OCI-M1 (cell line): Measurements from ENCODE around the gene WLS.
"Not testable (repeated sequence)": the region's sequence is repeated elsewhere in the genome, so short reads cannot be mapped to it uniquely, and the experiment has no call there.

Source experiments
- DNase-seq: peaks from one replicate; lab custom pipeline; 2025; lab: John Stamatoyannopoulos, UW

Gene WLS

DNA sequence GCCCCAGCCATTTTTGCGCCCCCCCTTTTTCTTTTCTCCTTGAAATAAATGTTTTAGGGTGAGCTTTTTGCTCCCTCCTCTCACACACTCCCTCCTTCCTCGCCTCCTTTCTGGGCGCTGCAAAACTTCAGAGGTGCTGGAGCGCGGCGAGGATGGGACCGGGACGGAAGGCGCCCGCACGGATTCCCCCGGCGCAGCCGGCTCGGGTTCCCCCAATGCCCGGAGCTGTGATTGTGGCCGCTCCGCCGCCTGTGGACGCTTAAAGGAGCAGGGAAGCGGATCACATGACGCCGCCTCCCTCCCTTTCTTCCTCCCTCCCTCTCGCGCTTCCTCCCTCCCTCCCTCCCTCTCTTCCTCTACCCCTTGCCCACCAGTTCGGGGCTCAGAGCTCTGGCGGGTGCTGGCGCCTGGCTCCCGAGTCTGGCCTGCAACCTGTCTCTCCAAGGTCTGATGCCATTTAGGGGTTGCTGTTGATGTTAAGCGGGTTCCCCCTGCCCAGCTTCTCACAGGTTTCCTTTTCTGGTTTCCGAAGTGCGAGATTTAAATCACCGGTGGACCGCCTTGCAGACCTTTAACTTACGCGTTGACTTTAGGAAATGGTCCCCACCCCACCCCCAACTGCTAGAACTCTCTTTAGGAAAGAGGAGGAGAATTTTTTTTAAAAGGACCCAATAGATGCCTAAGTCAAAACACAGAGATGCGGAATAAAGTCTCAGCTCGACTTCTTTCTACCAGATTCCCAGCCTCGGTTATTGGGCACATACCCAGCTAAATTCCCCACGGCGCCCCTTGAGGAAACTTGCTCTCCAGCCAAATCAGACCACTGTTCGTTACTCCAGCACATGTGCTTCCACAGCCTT, at the start of gene WLS:
Gene WLS, minus strand, starts transcription at position 235 of the 860 bp plus-strand sequence. Its CDS starts 224 bp downstream, at position 11.
- DNase-seq = no peak

DNA sequence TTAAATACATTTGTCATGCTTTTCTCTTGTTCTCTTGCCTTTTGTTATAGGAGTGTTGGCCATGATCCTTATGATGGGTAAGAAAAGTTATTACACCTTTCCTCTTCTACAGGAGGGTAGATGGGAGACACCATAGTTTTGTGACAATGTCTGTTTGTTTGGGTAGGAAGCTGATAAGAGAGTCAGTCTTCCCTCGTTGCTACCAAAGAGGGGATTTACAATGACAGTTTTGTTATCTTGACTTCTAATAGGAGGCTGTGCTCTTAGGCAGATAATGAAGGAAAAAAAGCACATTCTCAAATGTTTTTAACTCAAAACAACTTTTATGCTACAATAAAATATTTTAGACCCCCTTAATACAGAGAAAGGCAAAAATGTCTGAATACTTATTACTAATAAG, 48.0 kb upstream of the WLS start:
- DNase-seq = peak; percentile 37

DNA sequence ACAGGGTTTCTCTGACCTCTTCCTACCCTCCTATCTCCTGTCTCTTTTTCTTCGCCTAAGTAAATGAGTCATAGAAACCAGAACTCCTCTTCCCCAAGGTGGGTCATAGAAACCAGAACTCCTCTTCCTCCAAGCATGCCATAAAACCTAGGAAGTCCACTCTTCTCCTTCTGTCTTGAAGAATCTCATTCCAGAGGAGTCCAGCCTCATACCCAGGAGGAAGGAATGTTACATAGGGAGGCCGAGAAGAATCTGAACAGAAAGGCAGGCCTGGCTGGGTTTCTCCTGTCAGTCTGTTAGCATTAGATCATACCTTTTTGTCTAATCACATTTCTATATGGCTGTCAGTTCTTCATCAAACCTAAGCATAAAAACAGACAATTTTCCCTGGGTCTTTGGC, 47.5 kb upstream of the WLS start:
- no peak for DNase-seq

DNA sequence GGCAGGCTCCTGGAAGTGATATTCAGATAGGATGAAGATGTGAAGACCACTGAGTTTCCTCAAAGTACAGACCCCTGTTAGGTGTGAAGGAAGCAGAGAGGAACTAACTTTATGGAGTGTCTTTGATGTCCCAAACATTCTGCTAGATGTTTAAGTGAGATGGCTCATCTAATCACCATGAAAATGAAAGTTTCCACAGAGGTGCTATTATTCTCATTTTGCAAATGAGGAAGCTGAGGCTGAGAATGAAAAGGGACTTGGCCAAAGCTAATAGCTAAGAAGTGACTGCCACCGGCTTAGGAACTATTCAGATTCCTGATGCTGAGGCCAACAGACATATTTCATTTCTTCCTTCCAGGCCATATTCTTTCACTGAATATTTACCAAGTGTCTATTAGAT, 45.9 kb upstream of the WLS start:
- DNase-seq = no peak

DNA sequence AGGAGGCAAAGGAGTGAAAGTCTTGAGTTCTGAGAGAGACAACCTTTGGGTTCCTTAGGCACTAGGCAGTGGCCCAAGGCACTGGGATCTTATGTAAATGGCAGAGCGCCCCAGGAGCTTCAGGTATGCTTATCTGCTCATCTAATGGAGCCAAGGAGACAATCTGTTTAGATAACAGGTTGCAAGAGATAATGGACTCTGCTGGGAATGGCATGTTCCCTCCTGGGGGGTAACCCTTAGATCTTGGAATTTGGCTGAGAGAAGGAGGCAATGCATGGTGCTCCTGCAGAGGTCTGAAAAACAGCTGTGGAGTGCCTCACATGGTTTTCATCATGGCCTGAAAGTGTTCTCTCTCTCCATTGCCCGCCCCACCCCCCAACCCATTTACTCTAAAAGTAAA, 44.1 kb upstream of the WLS start:
- no peak for DNase-seq

DNA sequence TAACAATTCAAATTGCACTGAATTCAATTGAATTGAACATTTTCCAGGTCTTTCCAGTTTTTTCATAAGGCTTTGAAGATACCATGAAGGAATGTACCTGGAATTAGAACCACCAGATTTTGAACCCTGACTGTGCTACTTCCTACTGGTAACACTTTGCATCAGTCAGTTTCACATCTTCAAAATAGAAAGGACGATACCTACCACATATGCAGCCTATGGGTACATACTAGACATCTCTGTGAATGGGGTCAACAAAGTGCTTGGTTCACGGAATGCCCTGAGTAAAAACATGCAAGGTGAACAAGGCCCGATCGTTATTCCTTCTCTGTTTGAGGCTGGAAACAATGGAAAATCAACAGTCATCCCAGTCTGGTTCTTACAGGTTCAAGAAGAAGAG, 41.2 kb upstream of the WLS start:
- no peak for DNase-seq

DNA sequence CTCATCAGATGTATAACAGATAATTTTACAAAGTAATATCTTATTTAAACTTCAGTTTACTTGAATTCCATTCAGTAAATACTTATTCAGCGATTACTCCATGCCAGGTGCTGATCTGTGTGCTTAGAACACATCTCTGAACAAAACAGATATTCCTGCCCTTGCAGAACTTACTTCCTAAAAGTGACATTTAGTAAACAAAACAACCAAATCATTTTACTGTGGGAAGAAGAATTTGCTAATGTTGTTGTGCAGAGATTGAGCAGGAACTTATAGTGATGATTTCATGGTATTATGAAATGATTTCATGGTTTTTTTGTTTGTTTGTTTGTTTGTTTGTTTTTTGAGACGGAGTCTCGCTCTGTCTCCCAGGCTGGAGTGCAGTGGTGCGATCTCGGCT, 39.3 kb upstream of the WLS start:
- DNase-seq = no peak

DNA sequence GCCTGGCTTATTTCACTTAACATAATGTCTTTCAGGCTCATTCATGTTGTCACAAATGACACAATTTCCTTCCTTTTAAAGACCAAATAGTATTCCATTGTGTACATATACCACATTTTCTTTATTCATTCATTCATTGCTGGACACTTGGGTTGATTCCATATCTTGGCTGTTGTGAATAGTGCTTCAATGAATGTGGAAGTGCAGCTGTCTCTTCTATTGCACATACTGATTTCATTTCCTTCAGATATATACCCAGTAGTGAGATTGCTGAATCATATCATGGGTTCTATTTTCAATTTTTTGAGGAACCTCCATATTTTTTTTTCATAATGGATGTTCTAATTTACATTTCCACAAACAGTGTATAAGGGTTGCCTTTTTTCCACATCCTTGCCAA, 38.6 kb upstream of the WLS start:
- no peak for DNase-seq

DNA sequence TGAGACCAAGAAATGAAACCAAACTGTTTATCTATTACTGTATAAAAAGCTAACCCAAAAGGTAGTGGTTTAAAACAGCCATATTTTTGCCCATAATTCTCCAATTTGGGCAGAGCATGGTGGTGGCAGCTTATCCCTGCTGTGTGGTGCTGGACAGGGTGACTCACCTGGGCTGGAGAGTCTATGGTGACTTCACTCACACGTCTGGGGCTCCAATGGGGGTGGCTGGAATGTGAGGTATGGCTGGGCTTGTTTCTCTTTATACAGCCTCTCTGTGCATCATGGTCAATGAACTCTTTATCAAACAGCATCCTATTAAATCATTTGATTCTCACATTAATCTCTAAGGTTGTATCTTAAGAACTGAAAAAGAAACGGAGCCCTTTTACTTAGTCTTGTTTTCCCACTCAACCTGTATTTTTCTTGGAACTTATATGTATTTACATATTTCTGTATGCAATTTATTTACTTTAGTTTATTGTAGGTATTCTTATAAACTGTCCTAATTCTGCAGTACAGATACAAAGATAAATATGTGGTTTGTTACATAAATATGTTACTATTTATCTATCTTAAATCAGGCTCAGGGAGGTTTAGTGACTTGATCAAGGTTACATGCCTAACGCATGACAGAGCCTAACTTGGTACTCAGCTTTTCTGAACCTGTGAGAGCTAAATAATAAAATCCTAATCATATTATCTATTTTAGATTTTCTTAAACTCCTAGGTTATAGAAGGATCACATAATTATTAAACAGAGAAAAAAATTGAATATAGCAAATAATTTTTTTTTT, 37.5 kb upstream of the WLS start:
- no peak for DNase-seq

DNA sequence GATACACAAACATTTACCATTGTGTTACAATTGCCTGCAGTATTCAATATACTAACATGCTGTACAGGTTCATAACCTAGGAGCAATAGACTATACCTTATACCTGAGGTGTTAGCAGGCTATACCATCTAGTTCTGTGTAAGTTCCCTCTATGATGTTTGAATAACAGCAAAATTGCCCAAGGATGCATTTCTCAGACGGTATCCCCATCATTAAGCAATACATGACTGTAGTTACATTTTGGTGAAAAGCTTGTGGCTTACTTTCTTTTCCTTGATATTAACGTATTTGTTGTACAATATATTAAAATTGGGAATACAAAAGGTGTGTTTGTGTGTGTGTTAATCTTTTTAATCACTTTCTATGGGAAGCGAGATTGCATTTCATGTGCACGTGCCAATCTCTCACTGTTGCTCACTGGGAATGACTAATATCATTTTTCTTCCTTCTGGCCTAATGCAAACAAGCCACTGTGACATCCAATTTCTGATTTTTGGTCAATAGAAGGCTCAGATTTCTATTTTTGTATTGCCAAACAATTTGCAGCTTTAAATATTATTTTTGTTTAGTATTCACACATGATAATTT, 36.7 kb upstream of the WLS start:
- no peak for DNase-seq

DNA sequence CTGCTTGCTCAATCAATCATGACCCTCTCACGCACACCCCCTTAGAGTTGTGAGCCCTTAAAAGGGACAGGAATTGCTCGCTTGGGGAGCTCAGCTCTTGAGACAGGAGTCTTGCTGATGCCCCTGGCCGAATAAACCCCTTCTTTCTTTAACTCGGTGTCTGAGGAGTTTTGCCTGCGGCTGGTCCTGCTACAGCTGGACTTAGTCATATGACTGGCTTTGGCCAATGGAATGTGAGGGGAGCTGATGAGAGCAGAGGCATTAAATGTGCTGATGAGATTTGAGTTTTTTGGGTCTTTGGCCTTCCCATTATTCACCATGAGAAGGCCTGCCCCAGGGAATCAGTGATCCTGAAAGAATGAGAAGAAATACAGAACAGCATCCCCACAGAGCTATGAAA, 24.5 kb upstream of the WLS start:
- not testable (repeated sequence) for DNase-seq

DNA sequence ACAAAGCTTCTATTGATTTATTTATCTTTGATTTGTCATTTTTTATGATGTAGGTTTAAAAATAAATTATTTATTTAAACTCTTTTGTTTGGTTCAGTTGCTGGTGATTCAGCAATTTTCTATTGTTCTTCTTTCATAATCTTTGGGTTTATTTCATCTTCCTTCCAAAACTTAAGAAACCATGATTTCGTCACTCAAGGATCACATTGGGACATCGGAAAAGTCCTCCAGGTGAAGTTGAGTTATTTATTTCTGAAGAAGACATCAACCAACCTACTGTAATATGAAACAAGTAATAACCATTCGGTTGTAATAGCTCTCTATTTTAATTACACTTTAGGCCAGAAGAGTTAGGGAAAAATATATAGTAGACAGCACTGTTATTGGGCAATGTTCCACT, 23.0 kb upstream of the WLS start:
- peak; percentile 20 for DNase-seq

DNA sequence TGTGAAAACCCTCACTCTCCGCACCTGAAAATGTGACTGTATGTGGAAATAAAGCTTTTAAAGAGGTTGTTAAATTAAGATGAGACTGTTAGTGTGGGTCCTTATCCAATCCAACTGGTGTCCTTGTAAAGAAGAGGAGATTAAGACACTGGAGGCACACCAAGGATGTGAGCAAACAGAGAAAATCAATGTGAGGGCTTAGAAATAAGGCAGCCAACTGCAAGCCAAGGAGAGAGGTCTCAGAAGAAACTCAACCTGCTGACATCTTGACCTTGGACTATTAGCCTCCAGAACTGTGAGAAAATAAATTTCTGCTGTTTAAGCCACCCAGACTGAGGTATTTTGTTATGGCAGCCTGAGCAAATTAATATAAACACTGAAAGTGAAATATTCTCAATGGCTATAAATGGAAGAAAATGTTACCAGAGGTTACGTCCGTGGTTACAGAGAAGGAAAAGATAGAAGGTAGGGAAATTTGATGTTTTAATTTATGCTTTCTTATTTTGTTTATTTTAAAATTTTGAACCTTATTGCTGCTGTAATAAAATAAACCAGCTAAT, 22.4 kb upstream of the WLS start:
- no peak for DNase-seq

DNA sequence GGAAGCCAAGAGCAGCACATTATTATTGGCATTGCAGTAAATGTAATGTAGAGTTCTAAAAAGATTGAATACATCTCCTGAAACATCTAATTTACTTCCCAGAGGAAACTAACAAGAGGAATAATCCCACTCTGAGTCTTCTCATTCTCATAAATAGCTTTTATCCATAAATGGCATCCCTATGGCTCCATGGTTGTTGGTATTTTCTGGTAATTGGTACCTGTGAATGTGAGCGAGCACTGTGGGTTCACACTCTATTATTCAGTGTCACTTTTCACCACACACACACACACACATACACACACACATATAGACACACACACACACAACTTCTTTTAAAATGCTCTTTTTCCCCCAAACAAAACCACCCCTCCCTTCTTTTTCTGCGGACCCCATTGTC, 4.7 kb upstream of the WLS start:
- DNase-seq = no peak

DNA sequence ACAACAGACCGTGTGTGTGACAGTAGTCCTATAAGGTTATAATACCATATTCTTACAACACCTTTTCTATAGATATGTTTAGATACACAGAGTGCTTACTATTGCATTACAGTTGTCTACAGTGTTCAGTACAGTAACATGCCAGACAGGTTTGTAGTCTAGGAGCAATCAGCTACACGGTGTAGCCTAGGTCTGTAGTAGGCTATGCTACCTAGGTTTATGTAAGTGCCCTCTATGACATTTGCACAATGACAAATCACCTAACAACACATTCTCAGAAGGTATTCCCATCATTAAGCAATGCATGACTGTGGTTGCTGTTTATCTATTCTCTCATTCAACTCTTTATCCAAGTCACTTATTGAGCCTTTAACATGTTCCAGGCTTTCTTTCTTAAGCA, 1.8 kb upstream of the WLS start:
- no peak for DNase-seq

DNA sequence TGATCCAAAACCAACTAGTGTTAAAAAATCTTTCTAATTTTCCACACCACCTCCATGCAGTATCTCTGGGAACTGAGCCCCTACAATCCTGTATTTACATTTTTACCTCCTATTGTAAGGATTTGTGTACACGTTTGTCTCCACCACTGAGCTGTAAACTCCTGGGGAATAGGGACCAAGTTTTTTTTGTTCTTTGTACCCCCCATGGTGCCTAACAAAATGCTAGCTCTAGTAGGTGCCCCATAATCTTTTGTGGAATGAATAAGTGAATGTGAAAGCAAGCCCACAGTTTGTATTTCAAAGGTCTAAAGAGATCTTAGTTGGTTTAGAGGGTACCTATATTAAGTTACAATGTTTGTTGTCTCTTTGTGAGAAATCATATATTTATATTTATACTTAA, 879 bp upstream of the WLS start:
- DNase-seq = no peak

DNA sequence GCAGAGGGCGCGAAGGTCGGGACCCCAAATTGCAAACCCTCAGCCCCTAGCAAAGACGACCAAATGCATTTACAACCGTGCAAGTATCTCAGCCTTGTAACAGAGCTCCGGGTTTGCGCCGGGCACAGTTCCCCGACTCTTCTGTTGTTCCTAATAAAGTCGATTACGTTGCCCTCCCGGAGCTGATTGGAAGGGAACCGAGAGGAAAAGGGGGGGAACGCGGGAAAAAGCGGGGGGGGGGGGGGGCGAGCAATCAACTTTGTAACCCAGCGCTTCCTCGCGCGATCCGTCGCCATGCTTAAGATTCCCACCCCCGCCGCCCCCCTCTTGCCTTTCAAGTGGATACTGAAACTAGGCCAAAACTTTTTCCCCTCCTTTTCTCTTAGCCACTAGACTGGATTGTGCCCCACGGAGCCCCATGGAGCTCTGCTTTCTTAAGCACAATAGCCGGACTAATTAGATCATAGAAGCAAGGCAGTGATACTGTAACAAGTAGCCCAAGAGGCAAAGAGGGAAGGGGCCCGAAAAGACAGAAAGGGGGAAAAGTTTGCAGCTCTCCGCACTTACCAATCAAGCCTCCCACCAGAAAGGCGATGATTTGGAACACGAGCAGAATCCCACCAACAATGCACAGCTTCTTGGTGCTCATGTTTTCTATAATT, 565 bp downstream of the WLS start:
- no peak for DNase-seq

DNA sequence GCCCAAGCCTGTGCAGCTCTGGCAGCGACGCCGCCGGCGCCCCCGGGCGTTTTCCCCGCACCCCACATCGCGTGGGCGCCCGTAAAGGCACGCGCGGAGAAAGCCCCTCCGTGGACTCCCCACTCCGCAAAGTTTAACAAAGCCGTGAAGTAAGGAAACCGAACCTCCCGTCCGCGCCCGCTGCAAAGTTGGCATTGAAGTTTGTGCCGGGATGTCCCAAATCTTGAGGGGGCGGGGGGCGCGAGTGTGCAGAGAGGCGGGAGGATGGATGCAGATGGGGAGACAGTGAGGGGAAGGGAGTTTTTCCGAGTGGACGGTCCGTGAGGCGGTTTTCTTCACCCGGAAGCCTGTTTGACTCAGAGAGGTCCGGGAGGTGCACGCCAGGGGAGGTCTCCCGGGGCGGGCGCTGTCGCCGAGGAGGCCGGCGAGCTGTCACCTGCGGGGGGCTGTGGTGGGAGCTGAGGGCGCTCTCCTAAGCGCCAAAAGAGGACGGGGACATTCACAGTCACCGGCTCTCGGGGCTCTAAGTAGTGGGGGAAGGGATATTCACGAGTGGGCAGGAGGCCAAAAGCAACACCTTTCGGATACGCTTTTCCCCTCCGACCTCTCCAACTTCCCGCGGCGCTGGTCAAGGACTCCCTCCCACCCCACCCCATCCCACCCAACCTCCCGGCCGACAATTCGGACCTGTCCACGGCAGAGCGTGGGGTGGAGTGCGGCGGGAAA, 1.3 kb downstream of the WLS start:
- DNase-seq = no peak

DNA sequence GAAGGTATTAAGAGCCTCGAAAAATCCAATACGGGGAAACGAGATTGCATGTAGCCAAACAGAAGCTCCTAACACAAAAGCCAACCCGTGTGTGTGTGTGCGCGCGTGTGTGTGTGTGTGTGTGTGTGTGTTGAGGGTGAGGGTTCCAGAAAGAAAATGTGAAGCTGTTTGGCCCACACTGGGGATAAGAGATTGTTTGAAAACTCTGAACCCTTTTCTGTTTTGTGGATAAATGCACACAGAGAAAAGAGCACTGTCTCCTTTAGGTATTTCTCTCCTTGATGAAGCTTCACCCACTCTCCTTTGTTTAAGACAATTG, 1.9 kb downstream of the WLS start:
- no peak for DNase-seq

DNA sequence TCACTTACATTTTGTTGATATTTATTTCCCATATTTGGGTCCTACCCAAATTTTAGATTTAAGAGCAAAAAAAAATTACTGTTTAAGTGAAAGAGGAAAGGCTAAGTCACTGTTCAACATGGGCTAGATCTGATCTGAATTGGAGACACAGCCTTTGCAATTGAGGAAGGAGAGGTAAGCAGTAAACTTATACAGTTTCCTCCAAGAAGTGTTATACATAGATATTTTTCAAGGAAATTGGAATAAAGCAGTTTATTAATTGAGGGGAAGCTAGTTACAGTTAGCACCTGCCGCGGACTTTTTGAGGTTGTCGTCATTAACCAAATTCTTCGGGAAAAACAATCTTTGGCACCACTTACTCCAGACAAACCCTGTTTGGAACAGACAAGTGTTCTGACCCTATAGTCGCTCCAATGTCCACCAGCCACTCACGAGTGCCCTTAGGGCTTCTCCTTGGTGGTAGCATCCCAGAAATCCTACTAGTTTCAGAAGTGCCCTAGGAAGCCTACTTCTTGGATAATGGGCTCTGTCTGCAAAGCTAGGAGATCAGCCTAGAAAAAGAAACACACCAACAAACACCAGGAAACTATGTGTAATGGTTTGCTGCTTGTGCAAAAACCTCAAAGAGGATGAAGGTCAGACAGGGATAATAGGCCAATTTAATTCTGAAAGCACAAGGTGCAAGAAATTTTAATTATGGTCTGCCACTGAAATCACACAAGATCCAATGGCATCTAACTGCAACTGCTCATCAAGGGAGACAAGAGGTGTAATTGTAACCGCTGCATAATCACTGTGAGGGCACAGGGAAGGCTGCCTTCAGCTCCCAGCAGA, 2.5 kb downstream of the WLS start:
- DNase-seq = no peak

DNA sequence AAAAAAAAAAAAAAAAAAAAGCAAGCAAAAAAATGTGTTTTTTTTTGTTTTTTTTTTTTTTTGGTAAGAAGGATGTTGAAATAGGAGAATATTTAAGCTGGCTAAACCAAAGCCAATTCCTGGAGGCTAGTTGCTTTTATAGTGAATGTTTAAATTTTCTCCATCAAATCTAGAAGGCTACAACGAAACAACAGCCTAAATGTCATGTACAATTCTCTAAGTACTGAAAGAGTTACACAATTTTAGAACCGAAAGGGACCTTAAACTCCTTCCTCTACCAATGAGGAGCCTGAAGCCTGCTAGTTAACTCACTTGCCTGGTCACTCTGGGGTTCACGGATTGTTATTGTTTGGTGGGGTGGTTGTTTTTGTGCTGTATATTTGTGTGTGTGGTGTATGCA, 3.5 kb downstream of the WLS start:
- DNase-seq = no peak
